ENCODE results near the gene RBFOX1.

The RBFOX1 gene

GRCh38 chr16:7376227-7376626 is 43.6 kb downstream of the RBFOX1 start:
- DNase-seq: no peak

GRCh38 chr16:7377231-7377630 is 44.6 kb downstream of the RBFOX1 start:
- no peak for DNase-seq

GRCh38 chr16:7378024-7378695 is 45.5 kb downstream of the RBFOX1 start:
- no peak for DNase-seq

- DNase-seq: no peak
Measured at GRCh38 chr16:7380441-7380840, 47.8 kb downstream of the RBFOX1 start.

- DNase-seq: no peak
Measured at GRCh38 chr16:7380911-7381310, 48.3 kb downstream of the RBFOX1 start.

GRCh38 chr16:7381671-7382070 is 49.0 kb downstream of the RBFOX1 start:
- DNase-seq: no peak

- no peak for DNase-seq
Measured at GRCh38 chr16:7382521-7382920, 49.9 kb downstream of the RBFOX1 start.

GRCh38 chr16:7390974-7391373 is 58.3 kb downstream of the RBFOX1 start:
- no peak for DNase-seq

GRCh38 chr16:7391694-7392093 is 59.0 kb downstream of the RBFOX1 start:
- no peak for DNase-seq

GRCh38 chr16:7392206-7392605 is 59.6 kb downstream of the RBFOX1 start:
- no peak for DNase-seq

GRCh38 chr16:7393680-7394079 is 61.0 kb downstream of the RBFOX1 start:
- DNase-seq: no peak

GRCh38 chr16:7394720-7395336 is 62.2 kb downstream of the RBFOX1 start:
- no peak for DNase-seq

- DNase-seq: no peak
Measured at GRCh38 chr16:7397901-7398300, 65.3 kb downstream of the RBFOX1 start.

- DNase-seq: no peak
Measured at GRCh38 chr16:7398536-7398935, 65.9 kb downstream of the RBFOX1 start.

- DNase-seq: no peak
Measured at GRCh38 chr16:7399296-7399695, 66.7 kb downstream of the RBFOX1 start.

- DNase-seq: no peak
Measured at GRCh38 chr16:7400117-7400890, 67.7 kb downstream of the RBFOX1 start.

GRCh38 chr16:7404217-7404616 is 71.6 kb downstream of the RBFOX1 start:
- no peak for DNase-seq

- no peak for DNase-seq
Measured at GRCh38 chr16:7405166-7405565, 72.5 kb downstream of the RBFOX1 start.

- DNase-seq: no peak
Measured at GRCh38 chr16:7408700-7409365, 76.2 kb downstream of the RBFOX1 start.

- peak; percentile 2 for DNase-seq
Measured at GRCh38 chr16:7419441-7419840, 86.8 kb downstream of the RBFOX1 start.

GRCh38 chr16:7420079-7420478 is 87.4 kb downstream of the RBFOX1 start:
- DNase-seq: no peak

GRCh38 chr16:7420843-7421242 is 88.2 kb downstream of the RBFOX1 start:
- no peak for DNase-seq

- no peak for DNase-seq
Measured at GRCh38 chr16:7421578-7421977, 88.9 kb downstream of the RBFOX1 start.

Data from hematopoietic multipotent progenitor cell treated with erythropoietin and hydrocortisone succinate and interleukin-3 and kit ligand, for 4 days (in vitro differentiated cells).